Neural crest cell (in vitro differentiated cells): ENCODE data around the gene EXT2. TPM values are rescaled to one million over a fixed set of nuclear protein-coding genes. Genes with fewer than 3 reads are reported as not detected.

Experiments
- DNase-seq: peaks from one replicate; pipeline ENCODE4 v3.0.0; 2021; ENCODE audit warnings: low read depth, mixed read lengths, low spot score
- H3K27ac Mint-ChIP-seq: one replicate; pipeline ENCODE4 v1.8.0; 2021; ENCODE audit warnings: mild to moderate bottlenecking, mixed read lengths; ENCODE audit not compliant: unreplicated experiment
- H3K27me3 Mint-ChIP-seq: 2 replicates; pipeline ENCODE4 v1.8.0; 2021; ENCODE audit warnings: low read depth, mild to moderate bottlenecking, mixed read lengths
- H3K36me3 Mint-ChIP-seq: 2 replicates; pipeline ENCODE4 v1.8.0; 2021; ENCODE audit warnings: low read depth, mild to moderate bottlenecking, mixed read lengths
- H3K4me1 Mint-ChIP-seq: 2 replicates; pipeline ENCODE4 v1.8.0; 2021; ENCODE audit warnings: mixed read lengths
- H3K4me3 Mint-ChIP-seq: one replicate; pipeline ENCODE4 v1.8.0; 2021; ENCODE audit warnings: mild to moderate bottlenecking, mixed read lengths
- H3K9me3 Mint-ChIP-seq: 2 replicates; pipeline ENCODE4 v1.8.0; 2021; ENCODE audit warnings: mixed read lengths
- CTCF ChIP-seq: fragments of 200-600 bp; sonication (generic); conservative IDR thresholded peaks from 2 replicates; pipeline ENCODE4 v1.5.0; 2021; ENCODE audit warnings: antibody characterized with exemption, mild to moderate bottlenecking
- total RNA-seq: library from RNA; stranded (reverse); gene quantifications from 2 replicates; pipeline ENCODE4 v1.2.1, GENCODE V29; 2021

EXT2 gene
- total RNA-seq, 1 donor from 2014 or later: 56.6 TPM

GRCh38 chr11:44219830-44220796, 124.6 kb downstream of the EXT2 start:
- Mint-ChIP-seq H3K27ac (no peak overlapping the region), H3K9me3 (no peaks in the 10 kb centered on the region), H3K36me3 (peaks cover 3% of the 10 kb centered on the region), H3K27me3 (peaks cover 59% of the 10 kb centered on the region), H3K4me3 (no peak overlapping the region), H3K4me1 (no peaks in the 10 kb centered on the region)
- no peak for DNase-seq
- TF ChIP-seq CTCF: no peak

GRCh38 chr11:44221456-44221855, 126.0 kb downstream of the EXT2 start:
- Mint-ChIP-seq H3K9me3 (no peaks in the 10 kb centered on the region), H3K27me3 (peaks cover 55% of the 10 kb centered on the region), H3K4me1 (no peaks in the 10 kb centered on the region), H3K27ac (no peak overlapping the region), H3K4me3 (no peak overlapping the region), H3K36me3 (peaks cover 3% of the 10 kb centered on the region)
- no peak for TF ChIP-seq CTCF
- DNase-seq: no peak

GRCh38 chr11:44221992-44222391, 126.5 kb downstream of the EXT2 start:
- Mint-ChIP-seq H3K9me3 (no peaks in the 10 kb centered on the region), H3K27me3 (peaks cover 50% of the 10 kb centered on the region), H3K4me1 (no peaks in the 10 kb centered on the region), H3K36me3 (peaks cover 3% of the 10 kb centered on the region), H3K4me3 (no peak overlapping the region), H3K27ac (no peak overlapping the region)
- TF ChIP-seq CTCF: no peak
- DNase-seq: no peak

- no peak for TF ChIP-seq CTCF
- Mint-ChIP-seq H3K4me3 (no peak overlapping the region), H3K4me1 (no peaks in the 10 kb centered on the region), H3K27me3 (peaks cover 41% of the 10 kb centered on the region), H3K9me3 (no peaks in the 10 kb centered on the region), H3K27ac (no peak overlapping the region), H3K36me3 (peaks cover 3% of the 10 kb centered on the region)
- DNase-seq: no peak
Measured at GRCh38 chr11:44223238-44223637, 127.8 kb downstream of the EXT2 start.

GRCh38 chr11:44224867-44225501, 129.5 kb downstream of the EXT2 start:
- Mint-ChIP-seq H3K36me3 (peaks cover 3% of the 10 kb centered on the region), H3K27me3 (peaks cover 34% of the 10 kb centered on the region), H3K27ac (no peak overlapping the region), H3K4me1 (no peaks in the 10 kb centered on the region), H3K4me3 (no peak overlapping the region), H3K9me3 (no peaks in the 10 kb centered on the region)
- TF ChIP-seq CTCF: no peak
- no peak for DNase-seq
